ENCODE measurements around the gene ALG12.

The ALG12 gene

DNA sequence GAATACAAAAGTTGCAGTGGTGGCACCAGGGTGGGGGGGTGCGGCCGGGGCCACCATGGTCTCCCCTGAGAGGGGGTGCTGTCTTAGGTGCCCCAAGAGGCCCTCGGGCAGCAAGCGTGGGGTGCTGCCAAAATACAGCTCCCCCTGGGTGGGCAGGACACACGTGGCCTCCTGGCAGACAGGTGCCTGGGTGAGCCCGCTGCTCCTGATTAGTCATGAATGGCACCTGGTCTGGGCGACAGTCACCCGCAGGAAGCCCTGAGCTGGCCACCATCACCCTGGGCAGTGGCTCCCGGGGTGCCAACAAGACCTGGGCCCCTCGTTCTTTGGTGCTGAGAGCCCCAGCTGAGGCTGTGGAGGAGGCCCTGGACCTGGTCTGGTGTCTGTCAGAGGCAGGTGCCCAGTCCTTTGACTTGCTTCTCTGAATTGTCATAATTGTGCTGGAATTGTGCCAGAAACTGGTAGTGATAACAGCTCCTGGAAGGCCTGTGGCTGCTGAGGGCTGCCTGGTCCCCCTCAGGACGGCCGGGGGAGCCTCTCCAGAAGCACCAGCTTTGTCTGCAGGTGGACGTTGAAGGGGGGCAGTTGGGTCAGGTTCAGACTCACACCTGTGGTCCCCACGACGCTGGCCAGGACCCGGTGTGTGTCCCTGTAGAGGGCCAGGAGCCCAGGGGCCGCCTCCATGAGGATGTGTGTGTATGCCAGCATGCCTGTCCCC lies 14.8 kb downstream of the ALG12 start:
- Histone ChIP-seq H3K4me3 (ENCODE audit: low read length) (no peak overlapping the region), H3K9ac (ENCODE audit: low read length) (no peak overlapping the region), H3K23ac (ENCODE audit: low read length) (no peak overlapping the region), H2BK5ac (ENCODE audit: low read length) (no peak overlapping the region), H3K27ac (ENCODE audit: low read depth, low read length) (no peak overlapping the region), H3K36me3 (ENCODE audit: control insufficient read depth, insufficient read depth, low read length) (peaks cover 7% of the 10 kb centered on the region), H3K18ac (ENCODE audit: low read length) (no peak overlapping the region), H3K56ac (ENCODE audit: low read length) (no peak overlapping the region), H3K79me1 (ENCODE audit: low read length) (peaks cover 1% of the 10 kb centered on the region), H2BK120ac (ENCODE audit: low read depth, low read length) (no peak overlapping the region), H4K8ac (ENCODE audit: low read depth, low read length) (no peak overlapping the region), H3K27me3 (ENCODE audit: insufficient read depth, low read length, poor library complexity) (no peaks in the 10 kb centered on the region), H4K5ac (ENCODE audit: low read length) (no peak overlapping the region), H3K4me2 (ENCODE audit: low read length) (no peak overlapping the region), H2BK15ac (replicated peaks; ENCODE audit: low read depth) (no peak overlapping the region), H3K4ac (ENCODE audit: low read depth, low read length) (no peak overlapping the region), H3K79me2 (ENCODE audit: control insufficient read depth, insufficient read depth, low read length) (no peaks in the 10 kb centered on the region), H2AK5ac (ENCODE audit: low read length) (no peak overlapping the region), H3K4me1 (ENCODE audit: control insufficient read depth, low read depth, low read length) (no peaks in the 10 kb centered on the region)
- no peak for DNase-seq
- no CpG with 5 or more reads among the region's 17 CpGs for WGBS (ENCODE audit: extremely low coverage, insufficient coverage, low lambda C conversion rate)

DNA sequence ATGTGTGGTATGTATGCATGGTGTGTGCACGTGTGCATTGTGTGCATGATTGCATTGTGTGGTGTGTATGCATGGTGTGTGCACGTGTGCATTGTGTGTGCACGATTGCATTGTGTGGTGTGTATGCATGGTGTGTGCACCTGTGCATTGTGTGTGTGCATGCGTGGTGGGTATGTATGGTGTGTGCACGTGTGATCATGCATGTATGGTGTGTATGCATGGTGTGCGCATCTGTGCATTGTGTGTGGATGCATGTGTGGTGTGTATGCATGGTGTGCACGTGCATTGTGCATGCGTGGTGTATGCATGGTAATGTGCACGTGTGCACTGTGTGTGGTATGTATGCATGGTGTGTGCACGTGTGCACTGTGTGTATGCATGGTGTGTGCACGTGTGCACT lies 16.8 kb downstream of the ALG12 start:
- Histone ChIP-seq H3K4me2 (ENCODE audit: low read length) (no peak overlapping the region), H2BK5ac (ENCODE audit: low read length) (no peak overlapping the region), H3K79me2 (ENCODE audit: control insufficient read depth, insufficient read depth, low read length) (no peaks in the 10 kb centered on the region), H3K27ac (ENCODE audit: low read depth, low read length) (no peak overlapping the region), H3K56ac (ENCODE audit: low read length) (no peak overlapping the region), H2BK120ac (ENCODE audit: low read depth, low read length) (no peak overlapping the region), H2BK15ac (replicated peaks; ENCODE audit: low read depth) (no peak overlapping the region), H3K36me3 (ENCODE audit: control insufficient read depth, insufficient read depth, low read length) (peaks cover 7% of the 10 kb centered on the region), H3K27me3 (ENCODE audit: insufficient read depth, low read length, poor library complexity) (no peaks in the 10 kb centered on the region), H3K23ac (ENCODE audit: low read length) (no peak overlapping the region), H4K8ac (ENCODE audit: low read depth, low read length) (no peak overlapping the region), H3K4ac (ENCODE audit: low read depth, low read length) (no peak overlapping the region), H3K4me1 (ENCODE audit: control insufficient read depth, low read depth, low read length) (no peaks in the 10 kb centered on the region), H3K4me3 (ENCODE audit: low read length) (no peak overlapping the region), H2AK5ac (ENCODE audit: low read length) (no peak overlapping the region), H3K18ac (ENCODE audit: low read length) (no peak overlapping the region), H3K79me1 (ENCODE audit: low read length) (peaks cover 1% of the 10 kb centered on the region), H4K5ac (ENCODE audit: low read length) (no peak overlapping the region), H3K9ac (ENCODE audit: low read length) (no peak overlapping the region)
- DNase-seq, result no peak
- no CpG with 5 or more reads among the region's 11 CpGs for WGBS (ENCODE audit: extremely low coverage, insufficient coverage, low lambda C conversion rate)

DNA sequence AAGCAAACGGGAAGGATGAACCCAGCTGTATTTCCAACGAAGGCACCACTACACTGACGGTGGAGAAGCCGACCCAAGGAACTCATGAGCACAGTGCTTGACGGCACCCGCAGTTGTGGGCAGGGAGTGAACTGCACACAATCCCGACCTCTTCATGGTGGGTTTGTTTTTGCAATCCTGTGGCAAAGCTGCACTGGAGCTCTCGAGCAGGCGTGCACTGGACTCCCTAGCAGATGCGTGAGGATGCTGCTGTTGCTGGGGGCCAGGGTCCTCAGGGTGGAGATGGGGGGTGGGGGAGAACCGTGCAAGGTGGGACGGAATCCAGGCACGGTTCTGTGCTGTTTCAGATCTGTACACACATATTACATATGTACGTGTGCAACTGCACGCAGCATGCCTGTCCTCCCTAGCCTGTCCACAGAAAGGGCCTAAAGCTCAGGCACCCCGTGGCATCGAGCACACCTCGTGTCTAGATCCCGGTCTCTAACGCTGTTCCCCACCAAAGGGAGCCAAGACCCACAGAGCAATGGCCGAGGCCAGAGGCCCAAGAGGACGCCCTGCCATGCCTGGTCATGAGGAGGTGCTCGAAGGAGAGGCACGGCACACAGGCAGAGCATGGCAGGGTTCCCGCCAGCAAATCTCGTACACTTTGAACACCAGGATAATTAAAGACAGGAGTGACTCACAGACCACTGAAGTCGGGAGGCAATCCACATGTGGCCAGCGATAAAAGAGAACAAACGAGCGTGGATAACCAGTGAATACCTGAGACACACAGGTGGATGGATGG lies 17.6 kb downstream of the ALG12 start:
- no peak overlapping the region for H2BK15ac ChIP-seq (replicated peaks; ENCODE audit: low read depth)
- H3K9ac ChIP-seq (ENCODE audit: low read length), result no peak overlapping the region
- no peak overlapping the region for H2AK5ac ChIP-seq (ENCODE audit: low read length)
- no peak overlapping the region for H3K4ac ChIP-seq (ENCODE audit: low read depth, low read length)
- H3K27ac ChIP-seq (ENCODE audit: low read depth, low read length), result no peak overlapping the region
- H2BK5ac ChIP-seq (ENCODE audit: low read length), result no peak overlapping the region
- H2BK120ac ChIP-seq (ENCODE audit: low read depth, low read length), result no peak overlapping the region
- H3K36me3 ChIP-seq (ENCODE audit: control insufficient read depth, insufficient read depth, low read length), result peaks cover 7% of the 10 kb centered on the region
- H3K18ac ChIP-seq (ENCODE audit: low read length), result no peak overlapping the region
- H3K79me2 ChIP-seq (ENCODE audit: control insufficient read depth, insufficient read depth, low read length), result no peaks in the 10 kb centered on the region
- no peak overlapping the region for H4K8ac ChIP-seq (ENCODE audit: low read depth, low read length)
- no peak overlapping the region for H3K4me2 ChIP-seq (ENCODE audit: low read length)
- no peaks in the 10 kb centered on the region for H3K4me1 ChIP-seq (ENCODE audit: control insufficient read depth, low read depth, low read length)
- no peak overlapping the region for H4K5ac ChIP-seq (ENCODE audit: low read length)
- H3K23ac ChIP-seq (ENCODE audit: low read length), result no peak overlapping the region
- H3K27me3 ChIP-seq (ENCODE audit: insufficient read depth, low read length, poor library complexity), result no peaks in the 10 kb centered on the region
- WGBS (ENCODE audit: extremely low coverage, insufficient coverage, low lambda C conversion rate), result no CpG with 5 or more reads among the region's 30 CpGs
- no peak for DNase-seq
- H3K56ac ChIP-seq (ENCODE audit: low read length), result no peak overlapping the region
- peaks cover 1% of the 10 kb centered on the region for H3K79me1 ChIP-seq (ENCODE audit: low read length)
- H3K4me3 ChIP-seq (ENCODE audit: low read length), result no peak overlapping the region

DNA sequence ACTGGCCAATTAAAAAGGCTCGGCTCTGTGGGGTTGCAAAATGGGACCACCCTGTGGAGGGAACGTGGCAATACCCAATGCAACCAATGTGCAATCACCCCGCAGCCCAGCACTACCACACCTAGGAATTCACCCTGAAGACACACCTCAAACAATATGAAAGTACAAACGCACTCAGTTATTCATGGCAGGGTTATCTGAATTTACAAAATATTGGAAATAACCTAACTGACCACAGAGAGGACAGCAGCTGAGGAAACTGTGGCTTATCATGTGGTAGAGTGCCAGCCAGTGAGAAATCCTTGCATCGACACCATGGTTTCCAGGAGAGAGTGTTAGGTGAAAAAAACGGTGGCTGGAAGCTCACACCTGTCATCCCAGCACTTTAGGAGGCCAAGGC lies 18.7 kb downstream of the ALG12 start:
- Histone ChIP-seq H2BK15ac (replicated peaks; ENCODE audit: low read depth) (no peak overlapping the region), H2AK5ac (ENCODE audit: low read length) (no peak overlapping the region)
- no CpG with 5 or more reads among the region's 6 CpGs for WGBS (ENCODE audit: extremely low coverage, insufficient coverage, low lambda C conversion rate)

DNA sequence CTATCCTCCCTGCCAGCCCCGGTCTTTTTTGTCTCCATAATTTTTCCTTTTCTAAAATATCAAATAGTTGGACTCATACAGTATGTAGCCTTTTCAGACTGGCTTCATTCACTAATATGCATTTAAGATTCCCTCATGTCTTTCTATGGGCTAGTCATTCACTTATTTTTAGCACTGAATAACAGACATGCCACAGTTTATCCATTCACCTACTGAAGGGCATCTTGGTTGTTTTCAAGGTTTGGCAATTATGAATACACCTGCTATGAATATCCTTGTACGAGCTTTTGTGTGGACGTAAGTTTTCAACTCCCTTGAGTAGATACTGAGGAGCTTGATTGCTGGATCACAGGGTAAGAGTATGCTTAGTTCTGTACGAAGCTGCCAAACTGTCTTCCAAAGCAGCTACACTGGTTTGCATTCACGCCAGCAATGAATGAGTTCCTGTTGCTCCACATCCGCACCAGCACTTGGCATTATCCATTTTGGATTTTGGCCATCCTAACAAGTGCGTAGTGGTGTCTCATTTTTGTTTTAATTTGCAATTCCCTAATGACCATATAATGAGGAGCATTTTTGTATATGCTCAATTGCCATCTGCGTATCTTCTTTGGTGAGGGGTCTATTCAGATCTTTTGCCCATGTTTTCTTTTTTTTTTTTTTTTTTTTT lies 21.1 kb downstream of the ALG12 start:
- H3K4me1 ChIP-seq (ENCODE audit: control insufficient read depth, low read depth, low read length), result no peaks in the 10 kb centered on the region
- H3K4me2 ChIP-seq (ENCODE audit: low read length), result no peak overlapping the region
- H3K4me3 ChIP-seq (ENCODE audit: low read length), result no peak overlapping the region
- no peak overlapping the region for H2BK5ac ChIP-seq (ENCODE audit: low read length)
- no peak for DNase-seq
- no CpG with 5 or more reads among the region's 8 CpGs for WGBS (ENCODE audit: extremely low coverage, insufficient coverage, low lambda C conversion rate)
- H3K23ac ChIP-seq (ENCODE audit: low read length), result no peak overlapping the region
- no peaks in the 10 kb centered on the region for H3K27me3 ChIP-seq (ENCODE audit: insufficient read depth, low read length, poor library complexity)
- H3K56ac ChIP-seq (ENCODE audit: low read length), result no peak overlapping the region
- H3K79me2 ChIP-seq (ENCODE audit: control insufficient read depth, insufficient read depth, low read length), result no peaks in the 10 kb centered on the region
- H3K18ac ChIP-seq (ENCODE audit: low read length), result no peak overlapping the region
- no peak overlapping the region for H4K5ac ChIP-seq (ENCODE audit: low read length)
- no peak overlapping the region for H2AK5ac ChIP-seq (ENCODE audit: low read length)
- no peak overlapping the region for H3K9ac ChIP-seq (ENCODE audit: low read length)
- no peak overlapping the region for H4K8ac ChIP-seq (ENCODE audit: low read depth, low read length)
- no peak overlapping the region for H2BK120ac ChIP-seq (ENCODE audit: low read depth, low read length)
- H3K27ac ChIP-seq (ENCODE audit: low read depth, low read length), result no peak overlapping the region
- peaks cover 5% of the 10 kb centered on the region for H3K36me3 ChIP-seq (ENCODE audit: control insufficient read depth, insufficient read depth, low read length)
- H2BK15ac ChIP-seq (replicated peaks; ENCODE audit: low read depth), result no peak overlapping the region
- H3K79me1 ChIP-seq (ENCODE audit: low read length), result no peaks in the 10 kb centered on the region
- H3K4ac ChIP-seq (ENCODE audit: low read depth, low read length), result no peak overlapping the region

More for the DNA sequence above, 18.7 kb downstream of the ALG12 start:
- Histone ChIP-seq H3K79me1 (ENCODE audit: low read length) (no peaks in the 10 kb centered on the region), H3K23ac (ENCODE audit: low read length) (no peak overlapping the region), H3K4me2 (ENCODE audit: low read length) (no peak overlapping the region), H2BK120ac (ENCODE audit: low read depth, low read length) (no peak overlapping the region), H3K9ac (ENCODE audit: low read length) (no peak overlapping the region), H4K8ac (ENCODE audit: low read depth, low read length) (no peak overlapping the region), H3K36me3 (ENCODE audit: control insufficient read depth, insufficient read depth, low read length) (peaks cover 7% of the 10 kb centered on the region), H3K27me3 (ENCODE audit: insufficient read depth, low read length, poor library complexity) (no peaks in the 10 kb centered on the region), H3K79me2 (ENCODE audit: control insufficient read depth, insufficient read depth, low read length) (no peaks in the 10 kb centered on the region), H4K5ac (ENCODE audit: low read length) (no peak overlapping the region), H3K27ac (ENCODE audit: low read depth, low read length) (no peak overlapping the region), H3K4ac (ENCODE audit: low read depth, low read length) (no peak overlapping the region), H3K56ac (ENCODE audit: low read length) (no peak overlapping the region), H3K18ac (ENCODE audit: low read length) (no peak overlapping the region), H2BK5ac (ENCODE audit: low read length) (no peak overlapping the region), H3K4me1 (ENCODE audit: control insufficient read depth, low read depth, low read length) (no peaks in the 10 kb centered on the region), H3K4me3 (ENCODE audit: low read length) (no peak overlapping the region)
- DNase-seq, result no peak
